Ovary (tissue), 9 donors: ENCODE data around the gene TSPAN4. TPM values are rescaled to one million over a fixed set of nuclear protein-coding genes. Genes with fewer than 3 reads are reported as not detected.

ENCODE experiments used
- DNase-seq, 5 donors: peaks; one replicate each; pipeline ENCODE4 v3.0.0-alpha.2; 2019 to 2020
- H3K27ac ChIP-seq, 2 donors: fragments of 200-600 bp; one replicate each; pipeline versions ENCODE4 v1.5.1 to v1.8.0; 2019 to 2022
- H3K27me3 ChIP-seq: fragments of 200-600 bp; one replicate; pipeline ENCODE4 v1.8.0; 2022
- H3K36me3 ChIP-seq: fragments of 200-600 bp; sonication (generic); one replicate; pipeline ENCODE4 v1.5.1; 2019
- H3K4me1 ChIP-seq: one replicate; pipeline ENCODE4 v1.8.1; 2013; ENCODE audit warnings: mild to moderate bottlenecking, moderate library complexity; ENCODE audit not compliant: insufficient read depth
- H3K4me3 ChIP-seq: fragments of 200-600 bp; sonication (generic); one replicate; pipeline ENCODE4 v1.5.1; 2017
- H3K9me3 ChIP-seq, 2 donors: fragments of 200-600 bp in 1 of 2; sonication (generic) in 1 of 2; one replicate each; pipeline versions ENCODE4 v1.5.1 to v1.8.1; 2013 to 2019; ENCODE audit warnings: mild to moderate bottlenecking in 1 of 2, moderate library complexity in 1 of 2
- EP300 ChIP-seq: sonication (generic); formaldehyde crosslinking; IDR thresholded peaks from one replicate; pipeline ENCODE4 v1.6.1; 2017; ENCODE audit warnings: antibody characterized with exemption
- POLR2A ChIP-seq: fragments of 450-650 bp; IDR thresholded peaks from one replicate; pipeline ENCODE4 v1.6.1; 2017; ENCODE audit warnings: antibody characterized with exemption, mild to moderate bottlenecking, moderate library complexity
- WGBS, 3 donors: extraction: QIAGEN DNeasy Blood & Tissue Kit in 1 of 3; methylation state at CpG; one replicate each; pipeline versions ENCODE4 v1.1.5 to v1.1.7; 2013 to 2017; 5-methylcytosine and 5-hydroxymethylcytosine counted together
- intact Hi-C, 4 donors: fragments of 100-400 bp; cut with DNase I; formaldehyde crosslinking; loops; one replicate each; pipeline versions ENCODE4 v1.11.0 to v1.15.1; 2022 to 2023
- polyA plus RNA-seq, 2 donors: library from polyadenylated mRNA; stranded (reverse); fragments of 200-250 nt in 1 of 2; fragments of 350-450 nt in 1 of 2; fragmentation: Illumina TruSeq in 1 of 2; extraction: RNeasy Lipid Tissue Mini Kit (QIAGEN cat#74804) in 1 of 2; gene quantifications; one replicate each; pipeline ENCODE4 v1.2.3, GENCODE V29; 2013 to 2014
- total RNA-seq, 7 donors: library from RNA; depleted of rRNA in 2 of 7; stranded (reverse); fragments of >200 nt in 2 of 7; fragmentation: NEBNext Ultra II Directional in 3 of 7; extraction: Animal tissue kit (Norgen Biotek cat#: 25700) in 3 of 7; gene quantifications; one replicate each; pipeline versions ENCODE4 v1.1.0 to v1.2.4, GENCODE V29; 2016 to 2023
- TF ChIP-seq, protein P1 (sequence below), 3 donors: fragments of 450-650 bp in 2 of 3; fragments of 200-600 bp in 1 of 3; IDR thresholded peaks; one replicate each; pipeline versions ENCODE4 v1.5.1 to v1.8.0; 2016 to 2022; ENCODE audit warnings: antibody characterized with exemption in 3 of 3, mild to moderate bottlenecking in 1 of 3
- donor health status: DM: no; HTN: no; CAD: no; lungs with moderate emphysema.
- donor health status: DM: no; HTN: no; CAD: no.
- donor health status: Bipolar disorder and iron deficiency.
- donor health status: DM: yes; HTN: yes; CAD: no.
- donor health status: DM: no; HTN: no; CAD: no.
- donor health status: DM: yes; HTN: yes; CAD: no.

Gene TSPAN4
- total and polyA plus RNA-seq, 9 donors: 6.4 to 124 (median 89.7) TPM

DNA sequence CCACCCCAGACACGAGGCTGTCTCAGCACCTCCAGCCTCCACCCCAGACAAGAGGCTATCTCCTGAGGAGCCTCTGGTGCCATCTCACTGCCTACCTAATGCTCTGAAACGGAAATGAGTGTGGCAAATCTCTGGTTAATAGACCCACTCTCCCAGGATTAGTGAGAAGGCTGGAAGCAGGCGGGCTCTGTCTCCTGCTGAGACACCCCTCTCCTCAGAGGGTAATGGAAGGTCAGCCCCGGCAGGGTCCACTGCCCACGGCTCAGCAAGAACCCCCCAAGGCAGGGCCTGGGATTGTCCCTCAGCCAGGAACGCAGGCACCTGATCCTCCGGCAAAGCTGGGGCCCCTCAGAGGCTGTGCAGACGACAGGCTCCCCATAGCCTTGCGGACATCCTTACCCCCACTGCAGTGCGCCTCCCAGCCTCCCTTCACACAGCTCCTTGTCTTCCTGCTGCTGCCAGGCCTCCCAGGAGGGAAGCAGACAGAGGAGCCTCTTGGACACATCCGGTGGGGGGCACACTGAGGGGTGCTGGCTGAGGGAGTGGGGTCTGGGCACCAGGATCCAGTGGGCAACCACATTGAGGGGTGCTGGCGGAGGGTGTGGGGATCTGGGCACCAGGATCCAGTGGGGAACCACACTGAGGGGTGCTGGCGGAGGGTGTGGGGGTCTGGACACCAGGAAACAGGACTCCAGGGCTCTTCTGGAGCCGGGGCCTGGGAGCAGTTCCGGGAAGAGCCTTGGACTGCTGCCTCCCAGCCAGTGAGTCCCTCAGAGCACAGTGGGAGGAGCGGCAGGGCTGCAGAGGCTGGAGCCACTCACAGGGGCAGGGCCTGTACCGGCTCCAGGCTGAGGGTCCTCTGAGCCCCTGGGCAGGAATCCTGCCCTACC is 54.8 kb downstream of the TSPAN4 start:
- Histone ChIP-seq H3K9me3 (no peaks in the 10 kb centered on the region), H3K4me1 (no peaks in the 10 kb centered on the region), H3K27me3 (no peaks in the 10 kb centered on the region), H3K27ac (no peak overlapping the region), H3K36me3 (no peaks in the 10 kb centered on the region), H3K4me3 (no peak overlapping the region)
- WGBS, 3 donors: 65 to 82% (median 79%) methylated on average over 17 of the region's 17 CpGs
- TF ChIP-seq, protein P1, sequence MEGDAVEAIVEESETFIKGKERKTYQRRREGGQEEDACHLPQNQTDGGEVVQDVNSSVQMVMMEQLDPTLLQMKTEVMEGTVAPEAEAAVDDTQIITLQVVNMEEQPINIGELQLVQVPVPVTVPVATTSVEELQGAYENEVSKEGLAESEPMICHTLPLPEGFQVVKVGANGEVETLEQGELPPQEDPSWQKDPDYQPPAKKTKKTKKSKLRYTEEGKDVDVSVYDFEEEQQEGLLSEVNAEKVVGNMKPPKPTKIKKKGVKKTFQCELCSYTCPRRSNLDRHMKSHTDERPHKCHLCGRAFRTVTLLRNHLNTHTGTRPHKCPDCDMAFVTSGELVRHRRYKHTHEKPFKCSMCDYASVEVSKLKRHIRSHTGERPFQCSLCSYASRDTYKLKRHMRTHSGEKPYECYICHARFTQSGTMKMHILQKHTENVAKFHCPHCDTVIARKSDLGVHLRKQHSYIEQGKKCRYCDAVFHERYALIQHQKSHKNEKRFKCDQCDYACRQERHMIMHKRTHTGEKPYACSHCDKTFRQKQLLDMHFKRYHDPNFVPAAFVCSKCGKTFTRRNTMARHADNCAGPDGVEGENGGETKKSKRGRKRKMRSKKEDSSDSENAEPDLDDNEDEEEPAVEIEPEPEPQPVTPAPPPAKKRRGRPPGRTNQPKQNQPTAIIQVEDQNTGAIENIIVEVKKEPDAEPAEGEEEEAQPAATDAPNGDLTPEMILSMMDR (IDR thresholded peaks at IDR 0.05): no peak
- TF ChIP-seq POLR2A (no peak), EP300 (no peak)
- intact Hi-C loops: no loop called here
- no peak for DNase-seq

- no peak overlapping the region for H3K4me3 ChIP-seq
- no peaks in the 10 kb centered on the region for H3K4me1 ChIP-seq
- H3K9me3 ChIP-seq: no peaks in the 10 kb centered on the region
- intact Hi-C loops: no loop called here
- H3K27me3 ChIP-seq: no peaks in the 10 kb centered on the region
- H3K27ac ChIP-seq: no peak overlapping the region
- H3K36me3 ChIP-seq: no peaks in the 10 kb centered on the region
- 45 to 58% (median 52%) methylated on average over 10 of the region's 10 CpGs for WGBS, 3 donors
- TF ChIP-seq POLR2A (no peak), EP300 (no peak)
- TF ChIP-seq, protein P1 (IDR thresholded peaks at IDR 0.05): no peak
- no peak for DNase-seq
These were observed 55.5 kb downstream of the TSPAN4 start for GRCh38 chr11:898143-898511.

- no peaks in the 10 kb centered on the region for H3K4me1 ChIP-seq
- WGBS, 3 donors: 76 to 81% (median 77%) methylated on average over 21 to 22 of the region's 22 CpGs
- no peaks in the 10 kb centered on the region for H3K36me3 ChIP-seq
- intact Hi-C loops: no loop called here
- no peak overlapping the region for H3K4me3 ChIP-seq
- no peak for DNase-seq
- H3K27me3 ChIP-seq: no peaks in the 10 kb centered on the region
- no peak overlapping the region for H3K27ac ChIP-seq
- no peaks in the 10 kb centered on the region for H3K9me3 ChIP-seq
- TF ChIP-seq, protein P1 (IDR thresholded peaks at IDR 0.05): no peak
- TF ChIP-seq EP300 (no peak), POLR2A (no peak)
These were observed 56.0 kb downstream of the TSPAN4 start for GRCh38 chr11:898540-899190.

GRCh38 chr11:899724-900123 is 57.1 kb downstream of the TSPAN4 start:
- Histone ChIP-seq H3K27me3 (no peaks in the 10 kb centered on the region), H3K4me1 (no peaks in the 10 kb centered on the region), H3K4me3 (no peak overlapping the region), H3K36me3 (no peaks in the 10 kb centered on the region), H3K27ac (no peak overlapping the region), H3K9me3 (no peaks in the 10 kb centered on the region)
- intact Hi-C loops: no loop called here
- 89 to 90% (median 90%) methylated on average over 11 of the region's 11 CpGs for WGBS, 3 donors
- TF ChIP-seq POLR2A: no peak
- TF ChIP-seq, protein P1 (IDR thresholded peaks at IDR 0.05): no peak
- TF ChIP-seq EP300: no peak
- no peak for DNase-seq
